SK-N-SH treated with all-trans-retinoic acid at 6 μM for 48 hours (cell line): ENCODE results near the gene SELENOW.

Experiments used
- BACH2 ChIP-seq: fragments of 250-450 bp; sonication (Bioruptor Pico); IDR thresholded peaks from 2 replicates; pipeline ENCODE4 v1.9.0; 2021; ENCODE audit warnings: mild to moderate bottlenecking, borderline replicate concordance
- CSRNP3 ChIP-seq: fragments of 250-450 bp; sonication (Bioruptor Pico); IDR thresholded peaks from 2 replicates; pipeline ENCODE4 v1.5.1; 2021; ENCODE audit warnings: mild to moderate bottlenecking, moderate library complexity
- OSR1 ChIP-seq: fragments of 250-450 bp; sonication (Bioruptor Pico); IDR thresholded peaks from 2 replicates; pipeline ENCODE4 v1.8.0; 2022; ENCODE audit warnings: moderate library complexity, mild to moderate bottlenecking, inconsistent platforms
- ZFP30 ChIP-seq: fragments of 450-650 bp; formaldehyde crosslinking; IDR thresholded peaks from 2 replicates; pipeline ENCODE4 v1.5.0; 2022; ENCODE audit warnings: mild to moderate bottlenecking, moderate library complexity
- TF ChIP-seq, protein P1 (sequence below): fragments of 250-450 bp; sonication (Bioruptor Pico); IDR thresholded peaks from 2 replicates; pipeline ENCODE4 v1.8.0; 2020; ENCODE audit warnings: mild to moderate bottlenecking, moderate library complexity, borderline replicate concordance

DNA sequence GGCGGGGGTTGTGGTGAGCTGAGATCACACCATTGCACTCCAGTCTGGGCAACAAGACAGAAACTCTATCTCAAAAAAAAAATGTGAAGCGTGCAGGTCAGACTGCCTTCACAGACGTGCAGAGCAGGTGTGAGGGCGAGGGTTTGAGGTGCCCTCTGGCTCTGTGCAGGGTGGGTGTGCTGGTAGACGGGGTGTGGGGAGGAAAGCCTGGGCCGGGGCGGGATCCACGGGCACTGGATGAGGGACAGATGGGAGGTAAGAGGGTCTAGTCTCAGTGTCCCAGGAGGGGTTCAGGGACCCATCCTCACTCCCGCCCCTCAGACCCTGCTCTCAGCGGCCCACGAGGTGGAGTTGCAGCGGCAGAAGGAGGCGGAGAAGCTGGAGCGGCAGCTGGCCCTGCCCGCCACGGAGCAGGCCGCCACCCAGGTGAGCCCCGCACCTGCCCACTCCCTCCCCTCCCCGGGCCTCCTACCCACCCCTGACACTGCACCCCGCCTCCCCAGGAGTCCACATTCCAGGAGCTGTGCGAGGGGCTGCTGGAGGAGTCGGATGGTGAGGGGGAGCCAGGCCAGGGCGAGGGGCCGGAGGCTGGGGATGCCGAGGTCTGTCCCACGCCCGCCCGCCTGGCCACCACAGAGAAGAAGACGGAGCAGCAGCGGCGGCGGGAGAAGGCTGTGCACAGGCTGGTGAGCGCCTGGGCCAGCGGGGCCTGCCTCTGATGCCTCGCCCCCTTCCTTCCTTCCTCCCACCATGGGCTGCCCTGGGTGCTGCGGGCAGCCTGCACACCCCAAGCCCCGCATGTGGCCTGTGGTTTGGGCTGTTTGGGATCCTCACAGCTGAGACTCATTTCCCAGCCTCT lies 24.1 kb upstream of the SELENOW start:
- TF ChIP-seq ZFP30 (CRISPR knock-in tag), result no peak
- TF ChIP-seq OSR1 (CRISPR knock-in tag), result no peak
- no peak for TF ChIP-seq CSRNP3 (CRISPR knock-in tag)
- no peak for TF ChIP-seq BACH2 (CRISPR knock-in tag)
- TF ChIP-seq, protein P1, sequence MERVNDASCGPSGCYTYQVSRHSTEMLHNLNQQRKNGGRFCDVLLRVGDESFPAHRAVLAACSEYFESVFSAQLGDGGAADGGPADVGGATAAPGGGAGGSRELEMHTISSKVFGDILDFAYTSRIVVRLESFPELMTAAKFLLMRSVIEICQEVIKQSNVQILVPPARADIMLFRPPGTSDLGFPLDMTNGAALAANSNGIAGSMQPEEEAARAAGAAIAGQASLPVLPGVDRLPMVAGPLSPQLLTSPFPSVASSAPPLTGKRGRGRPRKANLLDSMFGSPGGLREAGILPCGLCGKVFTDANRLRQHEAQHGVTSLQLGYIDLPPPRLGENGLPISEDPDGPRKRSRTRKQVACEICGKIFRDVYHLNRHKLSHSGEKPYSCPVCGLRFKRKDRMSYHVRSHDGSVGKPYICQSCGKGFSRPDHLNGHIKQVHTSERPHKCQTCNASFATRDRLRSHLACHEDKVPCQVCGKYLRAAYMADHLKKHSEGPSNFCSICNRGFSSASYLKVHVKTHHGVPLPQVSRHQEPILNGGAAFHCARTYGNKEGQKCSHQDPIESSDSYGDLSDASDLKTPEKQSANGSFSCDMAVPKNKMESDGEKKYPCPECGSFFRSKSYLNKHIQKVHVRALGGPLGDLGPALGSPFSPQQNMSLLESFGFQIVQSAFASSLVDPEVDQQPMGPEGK (CRISPR knock-in tag), result no peak
